ENCODE results near the gene MCL1. TPM values are rescaled to one million over a fixed set of nuclear protein-coding genes. Genes with fewer than 3 reads are reported as not detected.

MCL1 gene
- total and polyA plus RNA-seq, 10 of the 15 experiments (the other 5 are each of a cell fraction or from before 2014, with no cell fraction given), result 18.1 to 148 (median 86.4) TPM

DNA sequence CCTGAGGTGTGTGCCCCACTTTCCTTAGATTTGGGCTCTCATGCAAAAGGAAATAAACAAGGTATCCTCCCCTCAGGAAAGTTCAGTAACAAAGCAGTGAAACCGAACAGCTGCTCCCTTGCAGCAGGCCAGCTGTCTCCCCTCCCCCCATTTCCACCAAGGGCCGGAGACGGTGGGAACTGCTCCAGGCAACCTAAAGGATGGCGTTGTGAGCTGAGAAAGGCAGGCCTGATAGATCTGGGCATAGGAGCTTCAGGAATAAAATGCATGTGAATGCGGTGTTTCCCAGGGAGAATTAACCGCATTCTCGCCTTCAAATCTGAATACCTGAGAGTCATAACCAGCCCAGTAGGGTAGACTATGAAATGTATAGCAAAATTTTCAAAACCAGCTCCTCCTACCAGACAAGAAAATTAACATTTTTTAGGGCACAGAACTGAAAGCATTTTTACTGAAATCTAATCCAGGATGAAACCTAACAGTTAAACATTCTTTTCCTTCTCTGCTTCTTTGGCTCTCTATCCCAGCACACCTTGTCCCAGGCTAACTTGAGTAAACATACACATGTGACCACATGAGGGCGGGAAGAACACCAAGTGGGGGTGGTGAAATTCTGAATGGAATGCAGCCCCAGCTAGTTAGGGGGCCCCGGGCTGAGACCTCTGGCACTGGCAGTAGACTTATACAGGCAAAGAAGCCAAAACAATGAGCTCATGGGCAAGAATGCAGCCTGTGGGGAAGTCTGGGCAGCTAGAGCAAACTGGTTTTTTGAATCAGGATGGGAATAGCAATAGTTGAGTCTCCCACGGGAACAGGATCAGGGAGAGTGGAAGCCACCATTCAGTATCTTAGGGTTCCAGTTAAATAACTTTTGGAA, 11.5 kb downstream of the MCL1 start:
- no TSS peak for BruUV-seq (replicated peaks)
- Histone ChIP-seq H2AFZ (ENCODE audit: control insufficient read depth, low read depth, low read length) (no peak overlapping the region), H3K27me3 (replicated peaks in 1 of 2; ENCODE audit: control insufficient read depth in 2 of 2, insufficient read depth in 2 of 2, low read length in 1 of 2) (no peaks in the 10 kb centered on the region), H4K20me1 (ENCODE audit: control insufficient read depth, insufficient read depth) (no peaks in the 10 kb centered on the region), H3K36me3 (ENCODE audit: control insufficient read depth in 2 of 2, insufficient read depth in 2 of 2, low read length in 1 of 2) (peaks cover under 1 to 2% of the 10 kb centered on the region in 2 experiments; a peak in 2 of 4 replicates), H3K4me3 (peak overlapping the region; percentile 49), H3K9me3 (replicated peaks; ENCODE audit: control insufficient read depth, insufficient read depth, low read length) (no peaks in the 10 kb centered on the region), H3K4me1 (ENCODE audit: control insufficient read depth, insufficient read depth, low read length) (peaks cover 70% of the 10 kb centered on the region), H3K79me2 (ENCODE audit: control insufficient read depth, insufficient read depth, low read length) (peaks cover 70% of the 10 kb centered on the region), H3K27ac (ENCODE audit: control insufficient read depth, insufficient read depth) (peak overlapping the region; percentile 98), H3K9ac (ENCODE audit: control insufficient read depth, insufficient read depth, low read length) (peak overlapping the region; percentile 77), H3K4me2 (ENCODE audit: control insufficient read depth, insufficient read depth) (peak overlapping the region; percentile 96)
- POLR2A ChIA-PET, result interaction anchor here (0.5 to 11.4 kb wide), 10 partner anchors 9 to 358 kb away, joined by 3 to 324 read pairs (median 6); partner anchors contain the start of genes ENSA, GOLPH3L and MCL1
- ATAC-seq, result peak; percentile 14
- in situ Hi-C loops (cut with MboI) (loop anchor here (5.0 kb wide), 1 partner anchor 44 kb away; no protein-coding TSS in a partner anchor), intact Hi-C loops (cut with micrococcal nuclease; ENCODE audit: unreplicated experiment) (no loop called here)
- RAD21 ChIA-PET (ENCODE audit: unreplicated experiment), result interaction anchor here (0.7 to 12.1 kb wide), 10 partner anchors 9 to 428 kb away, joined by 3 to 387 read pairs (median 4); partner anchors contain the start of genes ENSA and MCL1
- FAIRE-seq, result peak; percentile 27
- under 1% methylated on average over 10 of the region's 10 CpGs for WGBS (ENCODE audit: insufficient coverage, insufficient replicate concordance, low lambda C conversion rate, missing lambda C conversion rate)
- SMC1A ChIA-PET (ENCODE audit: uncharacterized antibody, unreplicated experiment), result interaction anchor here (0.9 to 12.5 kb wide), 10 partner anchors 8 to 438 kb away, joined by 3 to 388 read pairs (median 4); partner anchors contain the start of genes CTSS, ENSA, GOLPH3L and MCL1
- DNase-seq (ENCODE audit: low read depth, low spot score), result no peak
- CTCF ChIA-PET, result interaction anchor here (0.8 to 16.3 kb wide), 9 partner anchors 4 to 427 kb away, joined by 3 to 390 read pairs (median 4); partner anchors contain the start of genes ENSA and MCL1
- TF ChIP-seq ZBED1 (IDR thresholded peaks at IDR 0.05; ENCODE audit: borderline replicate concordance) (no peak), NFIC (IDR thresholded peaks at IDR 0.05; ENCODE audit: low read depth, low read length) (no peak), PML (IDR thresholded peaks at IDR 0.05; ENCODE audit: low read length) (no peak), NFYA (IDR thresholded peaks at IDR 0.05; ENCODE audit: borderline replicate concordance, low read depth, low read length) (no peak), SIN3A (IDR thresholded peaks at IDR 0.05; ENCODE audit: low read depth, low read length) (no peak; the same call in 1 of the 2 replicates), CEBPB (IDR thresholded peaks at IDR 0.05; ENCODE audit: borderline replicate concordance in 1 of 2, low read depth in 2 of 2, low read length in 2 of 2) (no peak), HDGF (IDR thresholded peaks at IDR 0.05) (no peak), POU2F2 (IDR thresholded peaks at IDR 0.05; ENCODE audit: borderline replicate concordance, low read depth, low read length) (peak; percentile 56; the same call in 1 of the 3 replicates), RFX5 (IDR thresholded peaks at IDR 0.05; ENCODE audit: low read depth, low read length) (no peak)
- TF ChIP-seq, protein P1, sequence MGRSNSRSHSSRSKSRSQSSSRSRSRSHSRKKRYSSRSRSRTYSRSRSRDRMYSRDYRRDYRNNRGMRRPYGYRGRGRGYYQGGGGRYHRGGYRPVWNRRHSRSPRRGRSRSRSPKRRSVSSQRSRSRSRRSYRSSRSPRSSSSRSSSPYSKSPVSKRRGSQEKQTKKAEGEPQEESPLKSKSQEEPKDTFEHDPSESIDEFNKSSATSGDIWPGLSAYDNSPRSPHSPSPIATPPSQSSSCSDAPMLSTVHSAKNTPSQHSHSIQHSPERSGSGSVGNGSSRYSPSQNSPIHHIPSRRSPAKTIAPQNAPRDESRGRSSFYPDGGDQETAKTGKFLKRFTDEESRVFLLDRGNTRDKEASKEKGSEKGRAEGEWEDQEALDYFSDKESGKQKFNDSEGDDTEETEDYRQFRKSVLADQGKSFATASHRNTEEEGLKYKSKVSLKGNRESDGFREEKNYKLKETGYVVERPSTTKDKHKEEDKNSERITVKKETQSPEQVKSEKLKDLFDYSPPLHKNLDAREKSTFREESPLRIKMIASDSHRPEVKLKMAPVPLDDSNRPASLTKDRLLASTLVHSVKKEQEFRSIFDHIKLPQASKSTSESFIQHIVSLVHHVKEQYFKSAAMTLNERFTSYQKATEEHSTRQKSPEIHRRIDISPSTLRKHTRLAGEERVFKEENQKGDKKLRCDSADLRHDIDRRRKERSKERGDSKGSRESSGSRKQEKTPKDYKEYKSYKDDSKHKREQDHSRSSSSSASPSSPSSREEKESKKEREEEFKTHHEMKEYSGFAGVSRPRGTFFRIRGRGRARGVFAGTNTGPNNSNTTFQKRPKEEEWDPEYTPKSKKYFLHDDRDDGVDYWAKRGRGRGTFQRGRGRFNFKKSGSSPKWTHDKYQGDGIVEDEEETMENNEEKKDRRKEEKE (IDR thresholded peaks at IDR 0.05), result no peak
- TF ChIP-seq, protein P2, sequence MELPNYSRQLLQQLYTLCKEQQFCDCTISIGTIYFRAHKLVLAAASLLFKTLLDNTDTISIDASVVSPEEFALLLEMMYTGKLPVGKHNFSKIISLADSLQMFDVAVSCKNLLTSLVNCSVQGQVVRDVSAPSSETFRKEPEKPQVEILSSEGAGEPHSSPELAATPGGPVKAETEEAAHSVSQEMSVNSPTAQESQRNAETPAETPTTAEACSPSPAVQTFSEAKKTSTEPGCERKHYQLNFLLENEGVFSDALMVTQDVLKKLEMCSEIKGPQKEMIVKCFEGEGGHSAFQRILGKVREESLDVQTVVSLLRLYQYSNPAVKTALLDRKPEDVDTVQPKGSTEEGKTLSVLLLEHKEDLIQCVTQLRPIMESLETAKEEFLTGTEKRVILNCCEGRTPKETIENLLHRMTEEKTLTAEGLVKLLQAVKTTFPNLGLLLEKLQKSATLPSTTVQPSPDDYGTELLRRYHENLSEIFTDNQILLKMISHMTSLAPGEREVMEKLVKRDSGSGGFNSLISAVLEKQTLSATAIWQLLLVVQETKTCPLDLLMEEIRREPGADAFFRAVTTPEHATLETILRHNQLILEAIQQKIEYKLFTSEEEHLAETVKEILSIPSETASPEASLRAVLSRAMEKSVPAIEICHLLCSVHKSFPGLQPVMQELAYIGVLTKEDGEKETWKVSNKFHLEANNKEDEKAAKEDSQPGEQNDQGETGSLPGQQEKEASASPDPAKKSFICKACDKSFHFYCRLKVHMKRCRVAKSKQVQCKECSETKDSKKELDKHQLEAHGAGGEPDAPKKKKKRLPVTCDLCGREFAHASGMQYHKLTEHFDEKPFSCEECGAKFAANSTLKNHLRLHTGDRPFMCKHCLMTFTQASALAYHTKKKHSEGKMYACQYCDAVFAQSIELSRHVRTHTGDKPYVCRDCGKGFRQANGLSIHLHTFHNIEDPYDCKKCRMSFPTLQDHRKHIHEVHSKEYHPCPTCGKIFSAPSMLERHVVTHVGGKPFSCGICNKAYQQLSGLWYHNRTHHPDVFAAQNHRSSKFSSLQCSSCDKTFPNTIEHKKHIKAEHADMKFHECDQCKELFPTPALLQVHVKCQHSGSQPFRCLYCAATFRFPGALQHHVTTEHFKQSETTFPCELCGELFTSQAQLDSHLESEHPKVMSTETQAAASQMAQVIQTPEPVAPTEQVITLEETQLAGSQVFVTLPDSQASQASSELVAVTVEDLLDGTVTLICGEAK (IDR thresholded peaks at IDR 0.05; ENCODE audit: borderline replicate concordance), result no peak
